Muscle layer of colon (tissue), 2 donors: Measurements from ENCODE around the gene SULT1C4.
A peak's percentile ranks its signal among the peaks of the same experiment; 100 is the strongest.

ENCODE experiments used
- H3K27ac ChIP-seq: one replicate; pipeline ENCODE4 v1.7.0; 2013; ENCODE audit warnings: low read depth, mild to moderate bottlenecking, low read length, moderate library complexity
- H3K27me3 ChIP-seq, 2 donors: one replicate each; pipeline ENCODE4 v1.7.0; 2013; ENCODE audit warnings: low read length in 2 of 2, mild to moderate bottlenecking in 2 of 2; ENCODE audit not compliant: insufficient read depth in 2 of 2, control insufficient read depth in 1 of 2
- H3K36me3 ChIP-seq: one replicate; pipeline ENCODE4 v1.7.0; 2013; ENCODE audit warnings: mild to moderate bottlenecking, low read length; ENCODE audit not compliant: insufficient read depth
- H3K4me1 ChIP-seq: one replicate; pipeline ENCODE4 v1.7.0; 2013; ENCODE audit warnings: mild to moderate bottlenecking, low read length; ENCODE audit not compliant: insufficient read depth
- H3K4me3 ChIP-seq, 2 donors: one replicate each; pipeline ENCODE4 v1.7.0; 2013; ENCODE audit warnings: low read length in 2 of 2, low read depth in 1 of 2, mild to moderate bottlenecking in 1 of 2, moderate library complexity in 1 of 2
- H3K9ac ChIP-seq: one replicate; pipeline ENCODE4 v1.7.0; 2013; ENCODE audit warnings: low read length
- H3K9me3 ChIP-seq: one replicate; pipeline ENCODE4 v1.7.0; 2013; ENCODE audit warnings: mild to moderate bottlenecking, low read length
- donor health status: abdominal sarcoma.
- donor health status: Adenocarcinoma of cecum.

SULT1C4 gene

GRCh38 chr2:108377401-108377800, 353 bp upstream of the SULT1C4 start:
- peaks cover 11% of the 10 kb centered on the region for H3K4me1 ChIP-seq
- H3K4me3 ChIP-seq, result peak overlapping the region; percentile 0 to 58
- no peaks in the 10 kb centered on the region for H3K36me3 ChIP-seq
- H3K9me3 ChIP-seq, result no peaks in the 10 kb centered on the region
- H3K9ac ChIP-seq, result no peak overlapping the region
- no peaks in the 10 kb centered on the region for H3K27me3 ChIP-seq
- no peak overlapping the region for H3K27ac ChIP-seq

- Histone ChIP-seq H3K27me3 (no peaks in the 10 kb centered on the region), H3K27ac (no peak overlapping the region), H3K9me3 (no peaks in the 10 kb centered on the region), H3K4me3 (peak overlapping the region in 1 of 2 donors; percentile 58), H3K4me1 (peaks cover 11% of the 10 kb centered on the region), H3K36me3 (no peaks in the 10 kb centered on the region), H3K9ac (no peak overlapping the region)
Observed at GRCh38 chr2:108378851-108379250, 1.1 kb downstream of the SULT1C4 start.

- no peak overlapping the region for H3K27ac ChIP-seq
- H3K4me1 ChIP-seq, result peaks cover 8% of the 10 kb centered on the region
- no peaks in the 10 kb centered on the region for H3K36me3 ChIP-seq
- no peaks in the 10 kb centered on the region for H3K27me3 ChIP-seq
- no peak overlapping the region for H3K4me3 ChIP-seq
- no peaks in the 10 kb centered on the region for H3K9me3 ChIP-seq
- H3K9ac ChIP-seq, result no peak overlapping the region
Observed at GRCh38 chr2:108382196-108382595, 4.4 kb downstream of the SULT1C4 start.

GRCh38 chr2:108383146-108383830, 5.5 kb downstream of the SULT1C4 start:
- H3K4me3 ChIP-seq, result no peak overlapping the region
- H3K4me1 ChIP-seq, result no peaks in the 10 kb centered on the region
- H3K36me3 ChIP-seq, result no peaks in the 10 kb centered on the region
- H3K27me3 ChIP-seq, result no peaks in the 10 kb centered on the region
- H3K9me3 ChIP-seq, result no peaks in the 10 kb centered on the region
- H3K9ac ChIP-seq, result no peak overlapping the region
- H3K27ac ChIP-seq, result no peak overlapping the region

- Histone ChIP-seq H3K4me1 (no peaks in the 10 kb centered on the region), H3K9me3 (no peaks in the 10 kb centered on the region), H3K9ac (no peak overlapping the region), H3K4me3 (no peak overlapping the region), H3K27ac (no peak overlapping the region), H3K36me3 (no peaks in the 10 kb centered on the region), H3K27me3 (no peaks in the 10 kb centered on the region)
Observed at GRCh38 chr2:108384662-108385393, 7.1 kb downstream of the SULT1C4 start.

GRCh38 chr2:108385411-108386071, 7.8 kb downstream of the SULT1C4 start:
- H3K27me3 ChIP-seq, result no peaks in the 10 kb centered on the region
- no peaks in the 10 kb centered on the region for H3K36me3 ChIP-seq
- H3K9me3 ChIP-seq, result no peaks in the 10 kb centered on the region
- no peak overlapping the region for H3K9ac ChIP-seq
- no peak overlapping the region for H3K4me3 ChIP-seq
- H3K4me1 ChIP-seq, result no peaks in the 10 kb centered on the region
- H3K27ac ChIP-seq, result no peak overlapping the region

GRCh38 chr2:108388045-108388444, 10.3 kb downstream of the SULT1C4 start:
- no peak overlapping the region for H3K27ac ChIP-seq
- no peaks in the 10 kb centered on the region for H3K36me3 ChIP-seq
- H3K4me1 ChIP-seq, result no peaks in the 10 kb centered on the region
- H3K27me3 ChIP-seq, result no peaks in the 10 kb centered on the region
- H3K4me3 ChIP-seq, result no peak overlapping the region
- no peak overlapping the region for H3K9ac ChIP-seq
- peaks cover 2% of the 10 kb centered on the region for H3K9me3 ChIP-seq

- H3K9ac ChIP-seq, result no peak overlapping the region
- H3K27ac ChIP-seq, result no peak overlapping the region
- peaks cover 6% of the 10 kb centered on the region for H3K9me3 ChIP-seq
- H3K36me3 ChIP-seq, result no peaks in the 10 kb centered on the region
- no peaks in the 10 kb centered on the region for H3K27me3 ChIP-seq
- H3K4me3 ChIP-seq, result no peak overlapping the region
- H3K4me1 ChIP-seq, result no peaks in the 10 kb centered on the region
Observed at GRCh38 chr2:108390340-108390739, 12.6 kb downstream of the SULT1C4 start.

- Histone ChIP-seq H3K9me3 (peaks cover 6% of the 10 kb centered on the region), H3K27me3 (no peaks in the 10 kb centered on the region), H3K4me1 (no peaks in the 10 kb centered on the region), H3K9ac (no peak overlapping the region), H3K27ac (no peak overlapping the region), H3K4me3 (no peak overlapping the region), H3K36me3 (no peaks in the 10 kb centered on the region)
Observed at GRCh38 chr2:108392029-108392428, 14.3 kb downstream of the SULT1C4 start.

GRCh38 chr2:108393197-108393596, 15.4 kb downstream of the SULT1C4 start:
- Histone ChIP-seq H3K27me3 (no peaks in the 10 kb centered on the region), H3K9ac (no peak overlapping the region), H3K4me1 (no peaks in the 10 kb centered on the region), H3K27ac (no peak overlapping the region), H3K9me3 (peaks cover 6% of the 10 kb centered on the region), H3K36me3 (no peaks in the 10 kb centered on the region), H3K4me3 (no peak overlapping the region)

- Histone ChIP-seq H3K36me3 (no peaks in the 10 kb centered on the region), H3K9me3 (peaks cover 11% of the 10 kb centered on the region), H3K27ac (no peak overlapping the region), H3K9ac (no peak overlapping the region), H3K4me3 (no peak overlapping the region), H3K4me1 (no peaks in the 10 kb centered on the region), H3K27me3 (no peaks in the 10 kb centered on the region)
Observed at GRCh38 chr2:108395155-108395554, 17.4 kb downstream of the SULT1C4 start.
